Cardiac muscle cell (in vitro differentiated cells and primary cell): ENCODE measurements around the gene CACNA2D3. TPM values are rescaled to one million over a fixed set of nuclear protein-coding genes. Genes with fewer than 3 reads are reported as not detected.

ENCODE experiments used
- DNase-seq, 2 donors: peaks; one replicate each; pipeline versions ENCODE4 v3.0.0 to v3.0.0-alpha.2; 2010 to 2017; ENCODE audit warnings: low read depth in 1 of 2, low spot score in 1 of 2
- H3K27ac ChIP-seq: fragments of 200-600 bp; sonication (generic); 2 replicates; pipeline ENCODE4 v1.5.1; 2016
- H3K27me3 ChIP-seq: fragments of 200-600 bp; sonication (generic); 2 replicates; pipeline ENCODE4 v1.6.0; 2016; ENCODE audit warnings: control low read depth
- H3K36me3 ChIP-seq: fragments of 200-600 bp; sonication (generic); 2 replicates; pipeline ENCODE4 v1.5.1; 2016; ENCODE audit warnings: control low read depth
- H3K4me1 ChIP-seq: fragments of 200-600 bp; sonication (generic); 2 replicates; pipeline ENCODE4 v1.8.1; 2017; ENCODE audit warnings: low read depth, mild to moderate bottlenecking, mixed run types
- H3K4me3 ChIP-seq: fragments of 200-600 bp; sonication (generic); 2 replicates; pipeline ENCODE4 v1.5.1; 2016; ENCODE audit warnings: mild to moderate bottlenecking
- H3K9me3 ChIP-seq: fragments of 200-600 bp; sonication (generic); 2 replicates; pipeline ENCODE4 v1.5.1; 2017; ENCODE audit warnings: low read depth, mild to moderate bottlenecking, control low read depth
- polyA plus RNA-seq: library from polyadenylated mRNA; unstranded; fragments of >200 nt; fragmentation: Nextera tagmentation; extraction: Ambion mirVana; gene quantifications from 2 replicates; pipeline ENCODE4 v1.2.1, GENCODE V29; 2016
- total RNA-seq: library from RNA; depleted of rRNA; stranded (reverse); fragments of >200 nt; gene quantifications from 2 replicates; pipeline ENCODE4 v1.2.3, GENCODE V29; 2016
- TF ChIP-seq, protein P1 (sequence below): IDR thresholded peaks from 2 replicates; pipeline ENCODE4 v1.5.1; 2012; ENCODE audit warnings: low read depth, mild to moderate bottlenecking, low read length

The CACNA2D3 gene
- total RNA-seq (0.11 and 0.45 TPM in 2 replicates), polyA plus RNA-seq (0.59 and 1.7 TPM in 2 replicates)

DNA sequence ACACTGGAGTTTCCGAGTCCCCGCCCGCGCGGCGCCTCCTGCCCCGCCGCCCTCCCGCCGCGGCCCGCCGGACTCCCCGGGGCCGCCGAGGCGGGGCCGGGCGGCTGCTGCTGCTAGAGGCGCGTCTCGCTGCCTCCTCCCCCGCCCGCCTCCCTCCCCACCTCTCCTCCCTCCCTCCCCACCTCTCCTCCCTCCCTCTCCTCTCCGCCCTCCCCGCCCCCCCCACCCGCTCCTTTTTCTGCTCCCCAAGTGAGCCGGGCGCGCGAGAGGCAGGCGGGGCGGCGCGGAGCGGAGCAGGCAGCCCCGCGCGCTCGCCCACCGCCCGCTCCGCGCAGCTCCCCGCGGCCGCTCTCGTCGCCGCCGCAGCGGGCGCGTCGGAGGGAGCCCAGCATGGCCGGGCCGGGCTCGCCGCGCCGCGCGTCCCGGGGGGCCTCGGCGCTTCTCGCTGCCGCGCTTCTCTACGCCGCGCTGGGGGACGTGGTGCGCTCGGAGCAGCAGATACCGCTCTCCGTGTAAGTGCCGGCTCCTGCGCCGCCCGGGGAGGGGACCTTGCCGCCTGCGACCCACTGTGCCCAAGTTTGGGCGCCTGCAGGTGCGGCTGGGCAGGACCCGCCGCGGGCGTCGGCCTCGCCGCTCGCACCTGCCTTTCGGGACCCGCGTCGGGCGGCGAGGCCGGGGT lies at the start of gene CACNA2D3:
TSS of gene CACNA2D3 (plus strand) at position 229 of the 679 bp plus-strand sequence.
- H3K36me3 ChIP-seq = no peaks in the 10 kb centered on the region
- TF ChIP-seq, protein P1, sequence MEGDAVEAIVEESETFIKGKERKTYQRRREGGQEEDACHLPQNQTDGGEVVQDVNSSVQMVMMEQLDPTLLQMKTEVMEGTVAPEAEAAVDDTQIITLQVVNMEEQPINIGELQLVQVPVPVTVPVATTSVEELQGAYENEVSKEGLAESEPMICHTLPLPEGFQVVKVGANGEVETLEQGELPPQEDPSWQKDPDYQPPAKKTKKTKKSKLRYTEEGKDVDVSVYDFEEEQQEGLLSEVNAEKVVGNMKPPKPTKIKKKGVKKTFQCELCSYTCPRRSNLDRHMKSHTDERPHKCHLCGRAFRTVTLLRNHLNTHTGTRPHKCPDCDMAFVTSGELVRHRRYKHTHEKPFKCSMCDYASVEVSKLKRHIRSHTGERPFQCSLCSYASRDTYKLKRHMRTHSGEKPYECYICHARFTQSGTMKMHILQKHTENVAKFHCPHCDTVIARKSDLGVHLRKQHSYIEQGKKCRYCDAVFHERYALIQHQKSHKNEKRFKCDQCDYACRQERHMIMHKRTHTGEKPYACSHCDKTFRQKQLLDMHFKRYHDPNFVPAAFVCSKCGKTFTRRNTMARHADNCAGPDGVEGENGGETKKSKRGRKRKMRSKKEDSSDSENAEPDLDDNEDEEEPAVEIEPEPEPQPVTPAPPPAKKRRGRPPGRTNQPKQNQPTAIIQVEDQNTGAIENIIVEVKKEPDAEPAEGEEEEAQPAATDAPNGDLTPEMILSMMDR = no peak
- peaks cover 96% of the 10 kb centered on the region for H3K27me3 ChIP-seq
- DNase-seq = peak; percentile 71 to 74
- H3K27ac ChIP-seq = no peak within 1 kb of the TSS
- H3K4me3 ChIP-seq = peak within 1 kb of the TSS; percentile 57
- peaks cover 9% of the 10 kb centered on the region for H3K4me1 ChIP-seq
- H3K9me3 ChIP-seq = no peaks in the 10 kb centered on the region

DNA sequence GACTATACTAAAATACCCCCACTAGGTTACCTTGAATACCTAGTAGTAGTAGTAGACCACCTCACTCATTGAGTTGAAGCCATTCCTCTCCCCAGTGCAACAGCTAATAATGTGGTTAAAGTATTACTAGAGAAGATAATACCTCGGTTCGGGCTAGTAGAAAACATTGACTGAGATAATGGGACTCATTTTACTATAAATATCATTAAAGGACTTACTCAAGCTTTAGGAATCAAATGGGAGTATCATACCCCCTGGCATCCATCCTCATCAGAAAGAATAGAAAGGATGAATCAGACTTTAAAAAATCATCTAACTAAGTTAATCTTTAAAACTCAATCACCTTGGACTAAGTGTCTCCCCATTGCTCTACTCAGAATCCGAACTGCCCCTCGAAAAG lies 49.0 kb upstream of the CACNA2D3 start:
- H3K36me3 ChIP-seq = no peaks in the 10 kb centered on the region
- H3K9me3 ChIP-seq = no peaks in the 10 kb centered on the region
- TF ChIP-seq, protein P1 = no peak
- H3K27ac ChIP-seq = no peak overlapping the region
- H3K4me1 ChIP-seq = no peaks in the 10 kb centered on the region
- H3K4me3 ChIP-seq = no peak overlapping the region
- no peak for DNase-seq
- no peaks in the 10 kb centered on the region for H3K27me3 ChIP-seq

DNA sequence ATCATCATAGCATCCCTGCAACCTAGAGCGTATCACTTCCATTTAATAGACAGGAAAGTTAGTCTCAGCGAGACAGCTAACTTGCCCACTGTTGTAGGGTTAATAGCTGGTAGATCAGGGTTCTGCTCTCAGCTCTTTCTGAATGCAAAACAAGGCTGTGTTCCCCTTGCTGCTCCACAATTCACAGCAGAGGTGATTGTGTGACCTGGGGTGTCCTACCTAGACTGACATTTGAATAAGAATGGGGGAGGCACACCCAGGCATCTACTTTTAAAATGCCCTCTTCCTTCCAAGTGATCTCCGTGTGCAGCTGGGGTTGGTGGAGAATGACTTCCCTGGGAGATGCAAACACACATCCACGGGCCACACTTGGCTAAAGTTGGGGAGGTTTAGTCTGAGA lies 43.0 kb upstream of the CACNA2D3 start:
- peaks cover 4% of the 10 kb centered on the region for H3K27me3 ChIP-seq
- no peaks in the 10 kb centered on the region for H3K4me1 ChIP-seq
- H3K4me3 ChIP-seq = no peak overlapping the region
- H3K9me3 ChIP-seq = no peaks in the 10 kb centered on the region
- no peak for DNase-seq
- TF ChIP-seq, protein P1 = no peak
- no peaks in the 10 kb centered on the region for H3K36me3 ChIP-seq
- H3K27ac ChIP-seq = no peak overlapping the region

DNA sequence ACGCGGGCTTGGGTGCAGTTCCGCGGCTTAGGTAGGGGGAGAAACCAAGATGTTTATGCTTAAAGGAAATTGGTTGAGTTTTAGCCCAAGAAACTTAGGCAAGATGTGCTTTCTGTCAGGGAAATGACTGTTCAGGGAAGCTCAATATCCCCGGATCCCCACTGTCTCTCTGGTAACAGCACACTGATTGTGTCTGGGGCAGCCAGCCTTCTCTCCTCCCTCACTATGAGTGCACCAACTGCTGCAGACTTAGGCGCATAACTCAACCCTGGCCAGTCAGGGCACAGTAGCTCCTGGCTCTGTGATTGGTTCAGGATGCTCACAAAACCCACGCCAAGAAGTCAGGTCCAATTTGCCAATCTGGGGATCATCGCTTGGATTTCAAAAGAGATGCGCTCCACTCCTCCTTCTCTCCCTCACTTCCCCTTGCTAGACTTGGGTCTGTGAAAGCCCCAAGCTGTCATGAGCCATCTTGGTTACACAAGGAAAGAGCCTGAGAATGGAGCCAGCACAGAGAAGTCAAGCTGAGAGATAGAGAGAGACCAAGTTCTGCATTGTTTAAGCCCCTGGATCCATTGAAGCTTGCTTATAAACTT lies 42.5 kb upstream of the CACNA2D3 start:
- Histone ChIP-seq H3K4me3 (no peak overlapping the region), H3K4me1 (no peaks in the 10 kb centered on the region), H3K27ac (no peak overlapping the region), H3K36me3 (no peaks in the 10 kb centered on the region), H3K27me3 (peaks cover 4% of the 10 kb centered on the region), H3K9me3 (no peaks in the 10 kb centered on the region)
- TF ChIP-seq, protein P1 = no peak
- no peak for DNase-seq

DNA sequence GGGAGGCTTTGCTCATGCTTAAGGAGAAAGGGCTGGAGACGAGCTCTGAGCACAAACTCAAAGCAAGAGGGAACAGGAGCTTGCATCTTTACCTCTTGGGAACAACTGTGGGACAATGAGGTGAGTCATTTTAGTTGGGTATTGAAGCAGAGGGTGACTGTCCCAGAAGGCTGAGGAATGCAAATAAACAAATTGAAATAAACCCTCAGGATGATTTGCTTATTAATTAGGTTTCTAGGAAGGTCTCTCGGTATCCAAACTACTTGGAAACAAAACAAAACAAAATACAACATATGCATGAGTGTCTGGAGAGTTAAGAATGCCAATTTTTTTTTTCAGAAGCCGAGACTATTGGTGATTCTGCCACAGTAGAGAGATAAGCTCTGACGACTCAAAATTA lies 38.4 kb upstream of the CACNA2D3 start:
- no peak overlapping the region for H3K27ac ChIP-seq
- TF ChIP-seq, protein P1 = no peak
- peaks cover 38% of the 10 kb centered on the region for H3K27me3 ChIP-seq
- DNase-seq = no peak
- H3K4me1 ChIP-seq = no peaks in the 10 kb centered on the region
- H3K36me3 ChIP-seq = no peaks in the 10 kb centered on the region
- no peak overlapping the region for H3K4me3 ChIP-seq
- H3K9me3 ChIP-seq = no peaks in the 10 kb centered on the region
